Gastroesophageal sphincter (tissue), 3 donors: ENCODE data around the gene SMIM45.

Experiments
- POLR2AphosphoS5 ChIP-seq: sonication (generic); formaldehyde crosslinking; IDR thresholded peaks from one replicate; pipeline ENCODE4 v1.6.1; 2017; ENCODE audit warnings: antibody characterized with exemption
- TF ChIP-seq, protein P1 (sequence below), 4 experiments: fragments of 200-600 bp in 2 of 4; fragments of 450-650 bp in 2 of 4; sonication (generic) in 1 of 4; IDR thresholded peaks; one replicate each; pipeline ENCODE4 v1.5.1; 2017 to 2019; ENCODE audit warnings: antibody characterized with exemption in 4 of 4, mild to moderate bottlenecking in 2 of 4, moderate library complexity in 2 of 4

GRCh38 chr22:41933411-41934177 lies 18.4 kb upstream of the SMIM45 start:
- TF ChIP-seq, protein P1, sequence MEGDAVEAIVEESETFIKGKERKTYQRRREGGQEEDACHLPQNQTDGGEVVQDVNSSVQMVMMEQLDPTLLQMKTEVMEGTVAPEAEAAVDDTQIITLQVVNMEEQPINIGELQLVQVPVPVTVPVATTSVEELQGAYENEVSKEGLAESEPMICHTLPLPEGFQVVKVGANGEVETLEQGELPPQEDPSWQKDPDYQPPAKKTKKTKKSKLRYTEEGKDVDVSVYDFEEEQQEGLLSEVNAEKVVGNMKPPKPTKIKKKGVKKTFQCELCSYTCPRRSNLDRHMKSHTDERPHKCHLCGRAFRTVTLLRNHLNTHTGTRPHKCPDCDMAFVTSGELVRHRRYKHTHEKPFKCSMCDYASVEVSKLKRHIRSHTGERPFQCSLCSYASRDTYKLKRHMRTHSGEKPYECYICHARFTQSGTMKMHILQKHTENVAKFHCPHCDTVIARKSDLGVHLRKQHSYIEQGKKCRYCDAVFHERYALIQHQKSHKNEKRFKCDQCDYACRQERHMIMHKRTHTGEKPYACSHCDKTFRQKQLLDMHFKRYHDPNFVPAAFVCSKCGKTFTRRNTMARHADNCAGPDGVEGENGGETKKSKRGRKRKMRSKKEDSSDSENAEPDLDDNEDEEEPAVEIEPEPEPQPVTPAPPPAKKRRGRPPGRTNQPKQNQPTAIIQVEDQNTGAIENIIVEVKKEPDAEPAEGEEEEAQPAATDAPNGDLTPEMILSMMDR (IDR thresholded peaks at IDR 0.05): no peak
- TF ChIP-seq POLR2AphosphoS5: no peak
